ENCODE results near the gene SLC45A2.
"Not testable (repeated sequence)": the region's sequence is repeated elsewhere in the genome, so short reads cannot be mapped to it uniquely, and the experiment has no call there.

Gene SLC45A2

GRCh38 chr5:33929925-33930690 lies 54.4 kb downstream of the SLC45A2 start:
- H3K4me3 ChIP-seq (ENCODE audit: low read depth, low read length), result no peak overlapping the region

- H3K4me3 ChIP-seq (ENCODE audit: low read depth, low read length), result no peak overlapping the region
These were observed 56.2 kb downstream of the SLC45A2 start for GRCh38 chr5:33928283-33928682.

- no peak overlapping the region for H3K4me3 ChIP-seq (ENCODE audit: low read depth, low read length)
These were observed 56.8 kb downstream of the SLC45A2 start for GRCh38 chr5:33927685-33928084.

GRCh38 chr5:33925278-33925677 lies 59.2 kb downstream of the SLC45A2 start:
- H3K4me3 ChIP-seq (ENCODE audit: low read depth, low read length), result no peak overlapping the region

GRCh38 chr5:33921002-33921401 lies 63.5 kb downstream of the SLC45A2 start:
- no peak overlapping the region for H3K4me3 ChIP-seq (ENCODE audit: low read depth, low read length)

- H3K4me3 ChIP-seq (ENCODE audit: low read depth, low read length), result not testable (repeated sequence)
These were observed 69.6 kb downstream of the SLC45A2 start for GRCh38 chr5:33914844-33915243.

GRCh38 chr5:33906248-33906647 lies 78.2 kb downstream of the SLC45A2 start:
- H3K4me3 ChIP-seq (ENCODE audit: low read depth, low read length), result not testable (repeated sequence)

GRCh38 chr5:33905381-33905780 lies 79.1 kb downstream of the SLC45A2 start:
- H3K4me3 ChIP-seq (ENCODE audit: low read depth, low read length), result no peak overlapping the region

GRCh38 chr5:33903118-33903517 lies 81.4 kb downstream of the SLC45A2 start:
- H3K4me3 ChIP-seq (ENCODE audit: low read depth, low read length), result no peak overlapping the region

GRCh38 chr5:33901156-33901555 lies 83.3 kb downstream of the SLC45A2 start:
- H3K4me3 ChIP-seq (ENCODE audit: low read depth, low read length), result no peak overlapping the region

Measured in iPS-11a (cell line).